T-helper 2 cell treated with Interferon-gamma antibody and Interleukin-4, amounts not matched to agents 5 μg/mL and 100 μg/mL, for 36 hours (primary cell): ENCODE data around the gene AHNAK2.
"Not testable (repeated sequence)": the region's sequence is repeated elsewhere in the genome, so short reads cannot be mapped to it uniquely, and the experiment has no call there.

Experiments
- DNase-seq: peaks from one replicate; pipeline ENCODE4 v3.0.0; 2021; ENCODE audit warnings: low spot score
- H3K27ac Mint-ChIP-seq: one replicate; pipeline ENCODE4 v1.8.0; 2021; ENCODE audit warnings: mild to moderate bottlenecking, mixed read lengths
- H3K27me3 Mint-ChIP-seq: one replicate; pipeline ENCODE4 v1.8.0; 2021; ENCODE audit warnings: low read depth, mixed read lengths
- H3K36me3 Mint-ChIP-seq: one replicate; pipeline ENCODE4 v1.8.0; 2021; ENCODE audit warnings: low read depth, mixed read lengths
- H3K4me1 Mint-ChIP-seq: one replicate; pipeline ENCODE4 v1.8.0; 2021; ENCODE audit warnings: low read depth, mixed read lengths
- H3K4me3 Mint-ChIP-seq: one replicate; pipeline ENCODE4 v1.8.0; 2022; ENCODE audit warnings: mild to moderate bottlenecking, moderate library complexity, mixed read lengths
- H3K9me3 Mint-ChIP-seq: one replicate; pipeline ENCODE4 v1.8.0; 2021; ENCODE audit warnings: mixed read lengths

The AHNAK2 gene

GRCh38 chr14:104951863-104952657 is 26.1 kb downstream of the AHNAK2 start:
- H3K4me3 Mint-ChIP-seq, H3K9me3 Mint-ChIP-seq: not testable (repeated sequence)

GRCh38 chr14:104950701-104951100 is 27.5 kb downstream of the AHNAK2 start:
- not testable (repeated sequence) for H3K27ac Mint-ChIP-seq, H3K9me3 Mint-ChIP-seq, H3K36me3 Mint-ChIP-seq, DNase-seq, H3K27me3 Mint-ChIP-seq, H3K4me3 Mint-ChIP-seq, H3K4me1 Mint-ChIP-seq

More at GRCh38 chr14:104951863-104952657, 26.1 kb downstream of the AHNAK2 start:
- DNase-seq, H3K27ac Mint-ChIP-seq, H3K27me3 Mint-ChIP-seq, H3K36me3 Mint-ChIP-seq, H3K4me1 Mint-ChIP-seq: not testable (repeated sequence)

- Mint-ChIP-seq H3K36me3 (no peaks in the 10 kb centered on the region), H3K4me3 (no peak overlapping the region), H3K9me3 (no peaks in the 10 kb centered on the region), H3K4me1 (no peaks in the 10 kb centered on the region), H3K27ac (no peak overlapping the region), H3K27me3 (no peaks in the 10 kb centered on the region)
- no peak for DNase-seq
Observed at GRCh38 chr14:104950021-104950420, 28.2 kb downstream of the AHNAK2 start.

GRCh38 chr14:104949406-104949955 is 28.7 kb downstream of the AHNAK2 start:
- H3K36me3 Mint-ChIP-seq, H3K27me3 Mint-ChIP-seq, DNase-seq, H3K4me1 Mint-ChIP-seq, H3K4me3 Mint-ChIP-seq, H3K9me3 Mint-ChIP-seq, H3K27ac Mint-ChIP-seq: not testable (repeated sequence)

GRCh38 chr14:104948736-104949031 is 29.5 kb downstream of the AHNAK2 start:
- H3K4me1 Mint-ChIP-seq = no peaks in the 10 kb centered on the region
- no peaks in the 10 kb centered on the region for H3K27me3 Mint-ChIP-seq
- H3K27ac Mint-ChIP-seq = no peak overlapping the region
- H3K36me3 Mint-ChIP-seq = no peaks in the 10 kb centered on the region
- no peak overlapping the region for H3K4me3 Mint-ChIP-seq
- H3K9me3 Mint-ChIP-seq = no peaks in the 10 kb centered on the region
- DNase-seq = no peak

- H3K27ac Mint-ChIP-seq, DNase-seq, H3K4me3 Mint-ChIP-seq, H3K27me3 Mint-ChIP-seq, H3K36me3 Mint-ChIP-seq, H3K4me1 Mint-ChIP-seq, H3K9me3 Mint-ChIP-seq: not testable (repeated sequence)
Observed at GRCh38 chr14:104947881-104948735, 30.1 kb downstream of the AHNAK2 start.

- H3K4me3 Mint-ChIP-seq, DNase-seq, H3K4me1 Mint-ChIP-seq, H3K27me3 Mint-ChIP-seq, H3K27ac Mint-ChIP-seq, H3K36me3 Mint-ChIP-seq, H3K9me3 Mint-ChIP-seq: not testable (repeated sequence)
Observed at GRCh38 chr14:104947201-104947600, 31.0 kb downstream of the AHNAK2 start.

- not testable (repeated sequence) for H3K36me3 Mint-ChIP-seq, H3K9me3 Mint-ChIP-seq, H3K27ac Mint-ChIP-seq, H3K27me3 Mint-ChIP-seq, H3K4me3 Mint-ChIP-seq, H3K4me1 Mint-ChIP-seq, DNase-seq
Observed at GRCh38 chr14:104945986-104946965, 31.9 kb downstream of the AHNAK2 start.

- DNase-seq, H3K4me1 Mint-ChIP-seq, H3K36me3 Mint-ChIP-seq, H3K4me3 Mint-ChIP-seq, H3K27ac Mint-ChIP-seq, H3K27me3 Mint-ChIP-seq, H3K9me3 Mint-ChIP-seq: not testable (repeated sequence)
Observed at GRCh38 chr14:104945266-104945665, 32.9 kb downstream of the AHNAK2 start.

GRCh38 chr14:104944436-104945205 is 33.6 kb downstream of the AHNAK2 start:
- not testable (repeated sequence) for H3K27me3 Mint-ChIP-seq, DNase-seq, H3K36me3 Mint-ChIP-seq, H3K4me3 Mint-ChIP-seq, H3K27ac Mint-ChIP-seq, H3K9me3 Mint-ChIP-seq, H3K4me1 Mint-ChIP-seq

- not testable (repeated sequence) for H3K36me3 Mint-ChIP-seq, H3K9me3 Mint-ChIP-seq, H3K4me1 Mint-ChIP-seq, H3K27me3 Mint-ChIP-seq, H3K4me3 Mint-ChIP-seq, H3K27ac Mint-ChIP-seq, DNase-seq
Observed at GRCh38 chr14:104944016-104944308, 34.2 kb downstream of the AHNAK2 start.

- not testable (repeated sequence) for H3K36me3 Mint-ChIP-seq, H3K4me1 Mint-ChIP-seq, DNase-seq, H3K9me3 Mint-ChIP-seq, H3K27ac Mint-ChIP-seq, H3K4me3 Mint-ChIP-seq, H3K27me3 Mint-ChIP-seq
Observed at GRCh38 chr14:104943216-104944015, 34.8 kb downstream of the AHNAK2 start.

- Mint-ChIP-seq H3K27me3 (peaks cover 8% of the 10 kb centered on the region), H3K4me3 (no peak overlapping the region), H3K4me1 (no peaks in the 10 kb centered on the region), H3K27ac (no peak overlapping the region), H3K36me3 (no peaks in the 10 kb centered on the region), H3K9me3 (no peaks in the 10 kb centered on the region)
- no peak for DNase-seq
Observed at GRCh38 chr14:104942586-104942985, 35.6 kb downstream of the AHNAK2 start.
